Bronchial epithelial cell (primary cell): ENCODE measurements around the gene EPB41L4B. TPM values are rescaled to one million over a fixed set of nuclear protein-coding genes. Genes with fewer than 3 reads are reported as not detected.
A peak's percentile ranks its signal among the peaks of the same experiment; 100 is the strongest.

Experiments
- DNase-seq: peaks from one replicate; pipeline ENCODE4 v3.0.0-alpha.2; 2010; ENCODE audit warnings: low read depth
- FAIRE-seq: peaks from 2 replicates; lab custom pipeline; 2011; peaks lifted over from hg19 to GRCh38; lab: Jason Lieb, UNC
- H3K27me3 ChIP-seq: 2 replicates; pipeline ENCODE4 v1.5.1; 2011; ENCODE audit warnings: low read length; ENCODE audit not compliant: control insufficient read depth, insufficient read depth
- H3K36me3 ChIP-seq: 2 replicates; pipeline ENCODE4 v1.5.1; 2011; ENCODE audit warnings: low read length; ENCODE audit not compliant: control insufficient read depth, insufficient read depth
- H3K4me3 ChIP-seq: 2 replicates; pipeline ENCODE4 v1.5.1; 2011; ENCODE audit warnings: mild to moderate bottlenecking, low read depth, low read length, control low read depth
- CTCF ChIP-seq: IDR thresholded peaks from 2 replicates; pipeline ENCODE4 v1.5.1; 2011; ENCODE audit warnings: mild to moderate bottlenecking, moderate library complexity, low read length, control low read depth, inconsistent platforms; ENCODE audit not compliant: insufficient read depth, severe bottlenecking
- total RNA-seq: library from RNA; depleted of rRNA; stranded (reverse); fragments of >200 nt; gene quantifications from 2 replicates; pipeline ENCODE4 v1.2.1, GENCODE V29; 2014

Gene EPB41L4B
- total RNA-seq, 1 donor from 2014 or later, result 30.3 TPM

GRCh38 chr9:109309282-109309681 lies 11.6 kb downstream of the EPB41L4B start:
- no peak for TF ChIP-seq CTCF
- FAIRE-seq (no peak), DNase-seq (no peak)
- H3K4me3 ChIP-seq, result no peak overlapping the region
- H3K27me3 ChIP-seq, result no peaks in the 10 kb centered on the region
- H3K36me3 ChIP-seq, result peaks cover 2% of the 10 kb centered on the region

- TF ChIP-seq CTCF, result no peak
- no peak overlapping the region for H3K4me3 ChIP-seq
- DNase-seq (peak; percentile 28), FAIRE-seq (no peak)
- peaks cover 3% of the 10 kb centered on the region for H3K36me3 ChIP-seq
- H3K27me3 ChIP-seq, result no peaks in the 10 kb centered on the region
These were observed 13.2 kb downstream of the EPB41L4B start for GRCh38 chr9:109307380-109308240.

GRCh38 chr9:109305801-109306200 lies 15.1 kb downstream of the EPB41L4B start:
- peaks cover 4% of the 10 kb centered on the region for H3K36me3 ChIP-seq
- no peak for TF ChIP-seq CTCF
- no peak overlapping the region for H3K4me3 ChIP-seq

GRCh38 chr9:109304347-109304746 lies 16.5 kb downstream of the EPB41L4B start:
- DNase-seq (no peak), FAIRE-seq (no peak)
- Histone ChIP-seq H3K27me3 (no peaks in the 10 kb centered on the region), H3K4me3 (no peak overlapping the region), H3K36me3 (peaks cover 3% of the 10 kb centered on the region)
- TF ChIP-seq CTCF, result no peak

More at GRCh38 chr9:109305801-109306200, 15.1 kb downstream of the EPB41L4B start:
- no peaks in the 10 kb centered on the region for H3K27me3 ChIP-seq
- no peak for FAIRE-seq
- no peak for DNase-seq

GRCh38 chr9:109303900-109304299 lies 17.0 kb downstream of the EPB41L4B start:
- TF ChIP-seq CTCF, result no peak
- Histone ChIP-seq H3K36me3 (peaks cover 2% of the 10 kb centered on the region), H3K27me3 (no peaks in the 10 kb centered on the region), H3K4me3 (no peak overlapping the region)
- FAIRE-seq (no peak), DNase-seq (no peak)
